GM12878 (cell line): ENCODE data around the gene MYNN. TPM values are rescaled to one million over a fixed set of nuclear protein-coding genes. Genes with fewer than 3 reads are reported as not detected.

ENCODE experiments used
- ATAC-seq: fragments of 200-7000 bp; cut with Tn5 transposase; 3 replicates; pipeline ENCODE4 v1.9.1; 2020; ENCODE audit warnings: mild to moderate bottlenecking, moderate library complexity
- BruUV-seq: library from RNA; stranded (reverse); fragments of 400-500 nt; replicated peaks from 2 replicates; lab custom pipeline; 2021; lab: Mats Ljungman, UMichigan
- CTCF ChIA-PET: fragments of 300-600 bp; sonication (Branson Sonifier 250); formaldehyde crosslinking; extraction: SDS; loops from one replicate; lab custom pipeline; 2021; ENCODE audit warnings: inconsistent platforms; lab: Yijun Ruan, JAX
- POLR2A ChIA-PET: fragments of 350-600 bp; formaldehyde crosslinking; extraction: SDS; loops from one replicate; lab custom pipeline; 2021; ENCODE audit warnings: inconsistent platforms; lab: Charles Lee
- RAD21 ChIA-PET: fragments of 300-600 bp; sonication (Branson Sonifier 250); formaldehyde crosslinking; loops from one replicate; lab custom pipeline; 2023; ENCODE audit warnings: antibody characterized with exemption; ENCODE audit not compliant: unreplicated experiment; lab: Charles Lee
- SMC1A ChIA-PET: fragments of 300-600 bp; sonication (Branson Sonifier 250); formaldehyde crosslinking; loops from one replicate; lab custom pipeline; 2023; ENCODE audit not compliant: unreplicated experiment, uncharacterized antibody; lab: Charles Lee
- DNase-seq: peaks from one replicate; pipeline ENCODE4 v3.0.0-alpha.2; 2011; ENCODE audit warnings: low read depth, low spot score
- FAIRE-seq: peaks from 3 replicates; lab custom pipeline; 2011; peaks lifted over from hg19 to GRCh38; lab: Jason Lieb, UNC
- H2AFZ ChIP-seq: 2 replicates; pipeline ENCODE4 v1.6.0; 2011; ENCODE audit warnings: low read depth, low read length, control low read depth; ENCODE audit not compliant: control insufficient read depth
- H3K27ac ChIP-seq: 2 replicates; pipeline ENCODE4 v1.5.1; 2011; ENCODE audit warnings: control low read depth; ENCODE audit not compliant: control insufficient read depth, insufficient read depth
- H3K27me3 ChIP-seq, 2 experiments: replicated peaks in 1 of 2; 2 replicates each; pipeline versions ENCODE4 v1.6.0 to v1.6.1; 2011; ENCODE audit warnings: low read length in 1 of 2; ENCODE audit not compliant: control insufficient read depth in 2 of 2, insufficient read depth in 2 of 2
- H3K36me3 ChIP-seq, 2 experiments: 2 replicates each; pipeline ENCODE4 v1.5.1; 2011; ENCODE audit warnings: low read length in 1 of 2; ENCODE audit not compliant: control insufficient read depth in 2 of 2, insufficient read depth in 2 of 2
- H3K4me1 ChIP-seq: 2 replicates; pipeline ENCODE4 v1.6.1; 2011; ENCODE audit warnings: mild to moderate bottlenecking, low read length, moderate library complexity, mixed read lengths; ENCODE audit not compliant: control insufficient read depth, insufficient read depth
- H3K4me2 ChIP-seq: 2 replicates; pipeline ENCODE4 v1.6.0; 2011; ENCODE audit warnings: control low read depth; ENCODE audit not compliant: control insufficient read depth, insufficient read depth
- H3K4me3 ChIP-seq: fragments of 200-600 bp; sonication (generic); 2 replicates; pipeline ENCODE4 v1.5.1; 2016
- H3K79me2 ChIP-seq: 2 replicates; pipeline ENCODE4 v1.6.0; 2011; ENCODE audit warnings: low read length; ENCODE audit not compliant: control insufficient read depth, insufficient read depth
- H3K9ac ChIP-seq: 2 replicates; pipeline ENCODE4 v1.8.0; 2011; ENCODE audit warnings: low read length, control low read depth, mixed read lengths; ENCODE audit not compliant: control insufficient read depth, insufficient read depth
- H3K9me3 ChIP-seq: replicated peaks from 3 replicates; pipeline ENCODE4 v1.5.1; 2011; ENCODE audit warnings: mild to moderate bottlenecking, low read length; ENCODE audit not compliant: control insufficient read depth, insufficient read depth
- H4K20me1 ChIP-seq: 2 replicates; pipeline ENCODE4 v1.6.0; 2011; ENCODE audit not compliant: control insufficient read depth, insufficient read depth
- ASH2L ChIP-seq: fragments of 300-600, 200-600 bp; sonication (generic); IDR thresholded peaks from 2 replicates; pipeline ENCODE4 v1.6.1; 2017; ENCODE audit warnings: low read depth, mild to moderate bottlenecking, borderline replicate concordance
- ATF3 ChIP-seq: IDR thresholded peaks from 2 replicates; pipeline ENCODE4 v1.6.1; 2011; ENCODE audit warnings: low read depth, mild to moderate bottlenecking, low read length, moderate library complexity, borderline replicate concordance; ENCODE audit errors: extremely low read depth
- ATF7 ChIP-seq: fragments of 450-650 bp; IDR thresholded peaks from 2 replicates; pipeline ENCODE4 v1.6.1; 2016; ENCODE audit warnings: low read depth, mild to moderate bottlenecking
- BRCA1 ChIP-seq: IDR thresholded peaks from 2 replicates; pipeline ENCODE4 v1.6.1; 2011; ENCODE audit warnings: low read depth, low read length, improper control_type of control experiment
- CBFB ChIP-seq: IDR thresholded peaks from 2 replicates; pipeline ENCODE4 v1.6.1; 2016; ENCODE audit warnings: antibody characterized with exemption, low read depth
- EGR1 ChIP-seq, 2 experiments: IDR thresholded peaks; 1 replicate in 1 of 2; 2 replicates in 1 of 2; pipeline ENCODE4 v1.6.1; 2011 to 2012; ENCODE audit warnings: low read depth in 2 of 2, low read length in 2 of 2, borderline replicate concordance in 1 of 2, mild to moderate bottlenecking in 1 of 2, moderate library complexity in 1 of 2
- ESRRA ChIP-seq: IDR thresholded peaks from 2 replicates; pipeline ENCODE4 v1.6.1; 2012; ENCODE audit warnings: mild to moderate bottlenecking, low read length, improper control_type of control experiment
- EZH2 ChIP-seq: IDR thresholded peaks from 2 replicates; pipeline ENCODE4 v1.6.1; 2012; ENCODE audit warnings: low read depth, mild to moderate bottlenecking, control low read depth, inconsistent platforms, low read length, borderline replicate concordance; ENCODE audit not compliant: control insufficient read depth
- FOS ChIP-seq: IDR thresholded peaks from 3 replicates; pipeline ENCODE4 v1.6.1; 2011; ENCODE audit warnings: borderline replicate concordance; ENCODE audit not compliant: insufficient read length; ENCODE audit errors: extremely low read depth
- HDAC6 ChIP-seq: fragments of 200-600 bp; sonication (generic); IDR thresholded peaks from one replicate; pipeline ENCODE4 v1.8.0; 2017; ENCODE audit warnings: antibody characterized with exemption; ENCODE audit not compliant: unreplicated experiment
- MTA2 ChIP-seq: fragments of 450-650 bp; IDR thresholded peaks from 2 replicates; pipeline ENCODE4 v1.6.1; 2016; ENCODE audit warnings: low read depth, mild to moderate bottlenecking, moderate library complexity
- NFXL1 ChIP-seq: fragments of 450-650 bp; IDR thresholded peaks from 2 replicates; pipeline ENCODE4 v1.6.1; 2017; ENCODE audit warnings: antibody characterized with exemption, mild to moderate bottlenecking, borderline replicate concordance
- PAX5 ChIP-seq: IDR thresholded peaks from 2 replicates; pipeline ENCODE4 v1.6.1; 2011; ENCODE audit warnings: low read depth, low read length, borderline replicate concordance
- RCOR1 ChIP-seq: conservative IDR thresholded peaks from 2 replicates; pipeline ENCODE4 v1.6.1; 2012; ENCODE audit warnings: low read depth, low read length, improper control_type of control experiment
- SREBF1 ChIP-seq: IDR thresholded peaks from 2 replicates; pipeline ENCODE4 v1.6.1; 2012; ENCODE audit warnings: mild to moderate bottlenecking, low read length
- SRF ChIP-seq, 2 experiments: IDR thresholded peaks; 2 replicates each; pipeline ENCODE4 v1.6.1; 2011; ENCODE audit warnings: low read depth in 2 of 2, low read length in 2 of 2, mild to moderate bottlenecking in 1 of 2, moderate library complexity in 1 of 2
- STAT3 ChIP-seq: IDR thresholded peaks from 2 replicates; pipeline ENCODE4 v1.6.1; 2011; ENCODE audit warnings: low read depth, low read length, improper control_type of control experiment
- TAF1 ChIP-seq: IDR thresholded peaks from 2 replicates; pipeline ENCODE4 v1.6.1; 2011; ENCODE audit warnings: mild to moderate bottlenecking, low read depth, low read length, borderline replicate concordance
- TARDBP ChIP-seq: IDR thresholded peaks from 2 replicates; pipeline ENCODE4 v1.6.1; 2016; ENCODE audit warnings: borderline replicate concordance
- TCF12 ChIP-seq: IDR thresholded peaks from 2 replicates; pipeline ENCODE4 v1.6.1; 2011; ENCODE audit warnings: low read depth, mild to moderate bottlenecking, low read length
- TCF7 ChIP-seq: IDR thresholded peaks from 2 replicates; pipeline ENCODE4 v1.6.1; 2014; ENCODE audit warnings: antibody characterized with exemption, borderline replicate concordance
- ZBED1 ChIP-seq: IDR thresholded peaks from 2 replicates; pipeline ENCODE4 v1.6.1; 2016; ENCODE audit warnings: borderline replicate concordance
- ZNF384 ChIP-seq: IDR thresholded peaks from 2 replicates; pipeline ENCODE4 v1.6.1; 2012; ENCODE audit warnings: low read depth, mild to moderate bottlenecking, low read length, improper control_type of control experiment, borderline replicate concordance
- ZZZ3 ChIP-seq: IDR thresholded peaks from 2 replicates; pipeline ENCODE4 v1.6.1; 2011; ENCODE audit warnings: low read depth; ENCODE audit not compliant: control insufficient read depth, insufficient read length
- WGBS: methylation state at CpG from one replicate; pipeline ENCODE4 v1.1.6; 2016; ENCODE audit warnings: low lambda C conversion rate; ENCODE audit not compliant: insufficient replicate concordance, insufficient coverage; ENCODE audit errors: missing lambda C conversion rate; 5-methylcytosine and 5-hydroxymethylcytosine counted together
- in situ Hi-C: fragments of 300-500 bp; cut with MboI; formaldehyde crosslinking; loops from 9 replicates; pipeline ENCODE4 v1.14.3; 2018; ENCODE audit warnings: mixed read lengths
- intact Hi-C: fragments of 100-400 bp; cut with micrococcal nuclease; formaldehyde crosslinking; loops from one replicate; pipeline ENCODE4 v1.14.2; 2022; ENCODE audit not compliant: unreplicated experiment
- polyA plus RNA-seq, 11 experiments: library from polyadenylated mRNA; depleted of rRNA in 4 of 11; unstranded in 6 of 11; stranded (reverse) in 5 of 11; fragments of >200 nt; fragmentation: Nextera tagmentation in 4 of 11; fragmentation: Illumina TruSeq in 1 of 11; extraction: Ambion mirVana in 4 of 11; extraction: Trizol in 1 of 11; gene quantifications; 1 replicate in 1 of 11; 2 replicates in 10 of 11; pipeline versions ENCODE4 v1.2.1 to v1.2.3, GENCODE V29; 2011 to 2016; ENCODE audit warnings: inconsistent platforms in 2 of 11, missing spikeins in 2 of 11, low read depth in 1 of 11
- total RNA-seq, 4 experiments: library from RNA; depleted of rRNA in 3 of 4; stranded (reverse); fragments of >200 nt in 3 of 4; fragmentation: Illumina TruSeq in 1 of 4; extraction: Trizol in 1 of 4; gene quantifications; 2 replicates each; pipeline versions ENCODE4 v1.2.1 to v1.2.3, GENCODE V29; 2013 to 2021
- TF ChIP-seq, protein P1 (sequence below): fragments of 450-650 bp; IDR thresholded peaks from 2 replicates; pipeline ENCODE4 v1.6.1; 2018; ENCODE audit warnings: borderline replicate concordance, mild to moderate bottlenecking; ENCODE audit not compliant: partially characterized antibody

Gene MYNN
- total and polyA plus RNA-seq, 10 of the 15 experiments (the other 5 are each of a cell fraction or from before 2014, with no cell fraction given) = 8.8 to 20.5 (median 15.8) TPM

DNA sequence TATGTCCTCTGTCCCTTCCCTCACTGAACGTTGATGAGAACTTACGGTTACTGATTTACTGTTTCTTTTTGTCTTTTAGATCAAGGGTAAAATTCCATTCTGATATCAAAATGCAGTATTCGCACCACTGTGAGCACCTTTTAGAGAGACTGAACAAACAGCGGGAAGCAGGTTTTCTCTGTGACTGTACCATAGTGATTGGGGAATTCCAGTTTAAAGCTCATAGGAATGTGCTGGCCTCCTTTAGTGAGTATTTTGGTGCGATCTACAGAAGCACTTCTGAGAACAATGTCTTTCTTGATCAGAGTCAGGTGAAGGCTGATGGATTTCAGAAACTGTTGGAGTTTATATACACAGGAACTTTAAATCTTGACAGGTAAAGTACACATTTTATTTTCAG lies 990 bp downstream of the MYNN start (continued):
- TF ChIP-seq, protein P1, sequence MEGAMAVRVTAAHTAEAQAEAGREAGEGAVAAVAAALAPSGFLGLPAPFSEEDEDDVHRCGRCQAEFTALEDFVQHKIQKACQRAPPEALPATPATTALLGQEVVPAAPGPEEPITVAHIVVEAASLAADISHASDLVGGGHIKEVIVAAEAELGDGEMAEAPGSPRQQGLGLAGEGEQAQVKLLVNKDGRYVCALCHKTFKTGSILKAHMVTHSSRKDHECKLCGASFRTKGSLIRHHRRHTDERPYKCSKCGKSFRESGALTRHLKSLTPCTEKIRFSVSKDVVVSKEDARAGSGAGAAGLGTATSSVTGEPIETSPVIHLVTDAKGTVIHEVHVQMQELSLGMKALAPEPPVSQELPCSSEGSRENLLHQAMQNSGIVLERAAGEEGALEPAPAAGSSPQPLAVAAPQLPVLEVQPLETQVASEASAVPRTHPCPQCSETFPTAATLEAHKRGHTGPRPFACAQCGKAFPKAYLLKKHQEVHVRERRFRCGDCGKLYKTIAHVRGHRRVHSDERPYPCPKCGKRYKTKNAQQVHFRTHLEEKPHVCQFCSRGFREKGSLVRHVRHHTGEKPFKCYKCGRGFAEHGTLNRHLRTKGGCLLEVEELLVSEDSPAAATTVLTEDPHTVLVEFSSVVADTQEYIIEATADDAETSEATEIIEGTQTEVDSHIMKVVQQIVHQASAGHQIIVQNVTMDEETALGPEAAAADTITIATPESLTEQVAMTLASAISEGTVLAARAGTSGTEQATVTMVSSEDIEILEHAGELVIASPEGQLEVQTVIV = no peak
- TF ChIP-seq ASH2L (no peak), TAF1 (no peak), HDAC6 (no peak), ZZZ3 (no peak), MTA2 (no peak), EGR1 (IDR thresholded peaks at IDR 0.05; ENCODE audit: borderline replicate concordance in 1 of 2, low read depth in 2 of 2, low read length in 2 of 2) (no peak), STAT3 (no peak), ATF3 (no peak), SREBF1 (no peak), SRF (IDR thresholded peaks at IDR 0.05; ENCODE audit: low read depth in 2 of 2, low read length in 2 of 2) (no peak)

DNA sequence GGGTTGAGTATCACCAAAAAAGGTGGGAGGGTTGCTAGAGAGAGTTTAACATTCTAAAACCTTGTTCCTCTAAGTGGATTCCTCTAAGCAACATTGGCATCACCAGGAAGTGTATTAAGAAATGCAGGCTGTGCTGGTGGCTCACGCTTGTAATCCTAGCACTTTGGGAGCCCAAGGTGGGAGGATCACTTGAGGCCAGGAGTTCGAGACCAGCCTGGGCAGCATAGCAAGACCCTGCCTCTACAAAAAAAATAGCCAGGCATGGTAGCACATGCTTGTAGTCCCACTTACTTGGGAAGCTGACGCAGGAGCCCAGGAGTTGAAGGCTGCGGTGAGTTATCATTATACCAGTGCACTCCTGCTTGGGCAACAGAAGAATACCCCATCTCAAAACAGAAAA lies 4.6 kb downstream of the MYNN start:
- no peaks in the 10 kb centered on the region for H3K27me3 ChIP-seq
- no peak overlapping the region for H2AFZ ChIP-seq
- peaks cover 0 to 32% of the 10 kb centered on the region in 2 experiments; a peak in 3 of 4 replicates for H3K36me3 ChIP-seq
- no peak overlapping the region for H3K27ac ChIP-seq
- in situ Hi-C loops (no loop called here), intact Hi-C loops (no loop called here)
- peaks cover 14% of the 10 kb centered on the region; the same call in 1 of the 2 replicates for H3K4me1 ChIP-seq
- no peak overlapping the region for H3K9ac ChIP-seq
- H3K4me3 ChIP-seq = no peak overlapping the region
- WGBS = 88% methylated on average over 4 of the region's 4 CpGs
- no peak for DNase-seq
- BruUV-seq = no TSS peak
- ATAC-seq = no peak
- no peaks in the 10 kb centered on the region for H4K20me1 ChIP-seq
- no peak for FAIRE-seq
- SMC1A ChIA-PET = no interaction called here
- RAD21 ChIA-PET = no interaction called here
- no peaks in the 10 kb centered on the region for H3K9me3 ChIP-seq
- no peak overlapping the region for H3K4me2 ChIP-seq
- peaks cover 33% of the 10 kb centered on the region for H3K79me2 ChIP-seq
- POLR2A ChIA-PET = no interaction called here
- CTCF ChIA-PET = interaction anchor here (2.0 kb wide), 1 partner anchor 34 kb away, joined by 5 read pairs; the partner anchor contains the start of genes LRRC34 and LRRIQ4
- TF ChIP-seq ZNF384 = no peak
- no peak for TF ChIP-seq ESRRA
- TF ChIP-seq EZH2 = no peak
- TF ChIP-seq TCF12 = no peak
- TF ChIP-seq ZBED1 = no peak
- no peak for TF ChIP-seq RCOR1
- TF ChIP-seq NFXL1 = no peak
- no peak for TF ChIP-seq FOS
- no peak for TF ChIP-seq CBFB
- TF ChIP-seq ATF7 = no peak
- no peak for TF ChIP-seq TARDBP
- TF ChIP-seq BRCA1 = no peak
- no peak for TF ChIP-seq PAX5
- TF ChIP-seq TCF7 = no peak
- TF ChIP-seq MTA2 = no peak
